ENCODE measurements around the gene TSPAN10. TPM values are rescaled to one million over a fixed set of nuclear protein-coding genes. Genes with fewer than 3 reads are reported as not detected.

The TSPAN10 gene
- polyA plus RNA-seq, 2 donors = 0.56 to 1.7 TPM

DNA sequence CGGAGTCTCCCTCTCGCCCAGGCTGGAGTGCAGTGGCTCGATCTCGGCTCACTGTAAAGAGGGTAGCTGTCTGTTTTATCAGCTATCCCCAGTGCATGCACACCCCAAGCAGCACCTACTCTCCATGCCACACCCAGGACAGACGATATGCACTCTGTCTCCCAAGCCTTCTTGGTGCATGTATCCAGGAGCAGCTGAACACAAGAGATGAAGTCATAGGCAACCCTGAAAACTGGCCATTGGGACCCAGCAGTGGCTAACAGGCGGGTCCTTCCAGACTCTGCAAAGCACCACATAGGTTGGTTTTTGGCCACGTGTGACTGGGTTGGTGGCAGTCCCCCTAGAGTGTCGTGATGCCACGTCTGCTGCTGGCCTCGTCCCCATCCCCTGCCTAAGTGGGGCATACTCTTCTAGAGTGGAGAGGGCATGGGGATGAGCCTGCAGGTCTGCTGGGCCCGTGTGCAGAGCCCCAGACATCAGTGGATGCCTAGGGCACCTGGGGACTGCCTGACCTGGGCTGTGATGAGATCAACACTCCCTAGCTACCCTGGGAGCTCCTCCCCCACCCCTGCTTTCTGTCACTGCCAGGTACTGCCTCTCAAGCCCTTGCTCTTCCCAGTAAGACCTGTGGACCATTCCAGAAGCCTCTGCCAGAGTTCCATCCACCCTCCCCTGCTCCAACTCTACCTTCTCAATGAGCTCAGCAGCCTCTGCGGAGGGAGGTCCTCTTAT is 10.0 kb downstream of the TSPAN10 start:
- Histone ChIP-seq H3K27ac (ENCODE audit: low read depth in 2 of 2, low read length in 1 of 2) (no peak overlapping the region), H3K4me3 (ENCODE audit: low read depth in 1 of 2, low read length in 2 of 2) (no peak overlapping the region), H3K4me1 (ENCODE audit: control insufficient read depth in 2 of 2, insufficient read depth in 2 of 2, low read length in 1 of 2) (peaks cover 4 to 7% of the 10 kb centered on the region in 2 donors), H3K9me3 (ENCODE audit: control insufficient read depth in 2 of 2, insufficient read depth in 1 of 2, low read depth in 1 of 2, low read length in 1 of 2) (peaks cover 0 to 10% of the 10 kb centered on the region in 2 donors), H3K36me3 (ENCODE audit: control insufficient read depth in 2 of 2, insufficient read depth in 2 of 2, low read length in 1 of 2) (no peaks in the 10 kb centered on the region), H3K27me3 (ENCODE audit: control insufficient read depth in 1 of 2, insufficient read depth in 2 of 2, low read length in 2 of 2) (peaks cover 0 to 12% of the 10 kb centered on the region in 2 donors)
- WGBS, 2 donors = 66 to 71% methylated on average over 12 of the region's 12 CpGs

DNA sequence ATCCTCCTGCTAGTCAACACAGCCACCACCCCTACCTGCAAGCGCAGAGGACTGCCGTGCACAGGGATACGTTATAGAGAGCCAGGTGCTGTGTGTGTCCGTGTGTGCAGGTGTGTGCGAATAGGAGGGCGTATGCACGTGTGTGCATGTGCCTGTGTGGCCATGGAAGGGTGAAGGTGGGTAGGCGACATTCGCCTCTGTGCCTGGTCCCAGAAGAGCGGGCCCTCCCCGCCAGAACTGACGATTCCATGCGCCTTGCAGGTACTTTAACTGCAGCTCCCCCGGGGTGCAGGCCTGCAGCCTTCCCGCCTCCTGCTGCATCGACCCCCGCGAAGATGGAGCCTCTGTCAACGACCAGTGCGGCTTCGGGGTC is 10.6 kb downstream of the TSPAN10 start:
- WGBS, 2 donors = 27 to 34% methylated on average over 21 of the region's 21 CpGs
- H3K27ac ChIP-seq (ENCODE audit: low read depth in 2 of 2, low read length in 1 of 2) = no peak overlapping the region
- peaks cover 3 to 4% of the 10 kb centered on the region in 2 donors for H3K4me1 ChIP-seq (ENCODE audit: control insufficient read depth in 2 of 2, insufficient read depth in 2 of 2, low read length in 1 of 2)
- H3K4me3 ChIP-seq (ENCODE audit: low read depth in 1 of 2, low read length in 2 of 2) = no peak overlapping the region
- peaks cover 0 to 12% of the 10 kb centered on the region in 2 donors for H3K27me3 ChIP-seq (ENCODE audit: control insufficient read depth in 1 of 2, insufficient read depth in 2 of 2, low read length in 2 of 2)
- peaks cover 0 to 10% of the 10 kb centered on the region in 2 donors for H3K9me3 ChIP-seq (ENCODE audit: control insufficient read depth in 2 of 2, insufficient read depth in 1 of 2, low read depth in 1 of 2, low read length in 1 of 2)
- no peaks in the 10 kb centered on the region for H3K36me3 ChIP-seq (ENCODE audit: control insufficient read depth in 2 of 2, insufficient read depth in 2 of 2, low read length in 1 of 2)

DNA sequence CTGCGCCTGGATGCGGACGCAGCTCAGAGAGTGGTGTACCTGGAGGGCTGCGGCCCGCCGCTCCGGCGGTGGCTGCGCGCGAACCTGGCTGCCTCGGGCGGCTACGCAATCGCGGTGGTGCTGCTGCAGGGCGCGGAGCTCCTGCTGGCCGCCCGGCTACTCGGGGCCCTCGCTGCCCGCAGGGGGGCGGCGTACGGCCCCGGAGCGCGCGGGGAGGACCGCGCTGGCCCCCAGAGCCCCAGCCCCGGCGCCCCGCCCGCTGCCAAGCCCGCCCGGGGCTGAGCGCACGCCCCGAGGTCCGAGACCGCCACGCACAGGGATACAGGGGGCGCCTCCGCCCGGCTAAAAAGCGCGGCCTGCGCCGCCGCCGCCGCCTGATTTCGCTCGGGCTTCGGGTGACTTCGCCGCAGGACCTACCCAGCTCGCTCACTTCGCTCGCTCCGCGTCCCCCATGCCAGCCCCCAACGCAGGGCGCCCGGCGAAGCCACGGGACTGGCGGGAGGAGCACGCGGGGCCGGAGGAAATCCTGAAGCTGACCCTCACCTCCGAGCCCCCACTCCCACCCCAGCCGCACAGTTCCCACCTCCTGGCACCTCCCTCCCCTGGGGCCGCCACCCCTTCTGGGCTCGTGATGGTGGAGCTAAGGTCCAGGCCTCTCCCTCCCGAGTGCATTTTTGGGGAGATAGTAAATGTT is 11.2 kb downstream of the TSPAN10 start:
- WGBS, 2 donors = 11 to 12% methylated on average over 66 to 78 of the region's 78 CpGs
- Histone ChIP-seq H3K9me3 (ENCODE audit: control insufficient read depth in 2 of 2, insufficient read depth in 1 of 2, low read depth in 1 of 2, low read length in 1 of 2) (peaks cover 0 to 10% of the 10 kb centered on the region in 2 donors), H3K27me3 (ENCODE audit: control insufficient read depth in 1 of 2, insufficient read depth in 2 of 2, low read length in 2 of 2) (peaks cover 0 to 12% of the 10 kb centered on the region in 2 donors), H3K4me1 (ENCODE audit: control insufficient read depth in 2 of 2, insufficient read depth in 2 of 2, low read length in 1 of 2) (peaks cover 3 to 4% of the 10 kb centered on the region in 2 donors), H3K4me3 (ENCODE audit: low read depth in 1 of 2, low read length in 2 of 2) (no peak overlapping the region), H3K27ac (ENCODE audit: low read depth in 2 of 2, low read length in 1 of 2) (no peak overlapping the region), H3K36me3 (ENCODE audit: control insufficient read depth in 2 of 2, insufficient read depth in 2 of 2, low read length in 1 of 2) (no peaks in the 10 kb centered on the region)

DNA sequence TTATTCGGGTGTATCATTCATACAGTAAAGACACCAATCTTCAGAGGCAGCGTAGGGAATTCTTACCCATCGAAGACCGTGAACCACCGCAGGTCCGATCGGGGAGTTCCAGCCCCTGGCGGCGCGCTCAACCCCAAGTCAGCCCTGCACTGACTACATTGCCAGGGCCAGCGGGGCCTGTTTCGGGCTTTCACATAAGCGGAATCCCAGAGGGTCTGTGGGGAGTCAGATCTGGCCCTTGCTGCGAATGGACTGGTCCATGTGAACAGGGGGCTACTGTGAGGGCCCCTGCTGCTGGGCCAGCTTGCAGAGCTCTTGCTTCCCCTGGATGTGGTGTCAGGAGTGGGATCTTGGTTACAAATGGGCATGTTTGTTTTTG is 11.7 kb downstream of the TSPAN10 start:
- 64 to 72% methylated on average over 14 of the region's 14 CpGs for WGBS, 2 donors
- Histone ChIP-seq H3K4me1 (ENCODE audit: control insufficient read depth in 2 of 2, insufficient read depth in 2 of 2, low read length in 1 of 2) (peaks cover 3 to 4% of the 10 kb centered on the region in 2 donors), H3K9me3 (ENCODE audit: control insufficient read depth in 2 of 2, insufficient read depth in 1 of 2, low read depth in 1 of 2, low read length in 1 of 2) (peaks cover 0 to 10% of the 10 kb centered on the region in 2 donors), H3K27ac (ENCODE audit: low read depth in 2 of 2, low read length in 1 of 2) (no peak overlapping the region), H3K4me3 (ENCODE audit: low read depth in 1 of 2, low read length in 2 of 2) (no peak overlapping the region), H3K27me3 (ENCODE audit: control insufficient read depth in 1 of 2, insufficient read depth in 2 of 2, low read length in 2 of 2) (peaks cover 0 to 12% of the 10 kb centered on the region in 2 donors), H3K36me3 (ENCODE audit: control insufficient read depth in 2 of 2, insufficient read depth in 2 of 2, low read length in 1 of 2) (no peaks in the 10 kb centered on the region)

DNA sequence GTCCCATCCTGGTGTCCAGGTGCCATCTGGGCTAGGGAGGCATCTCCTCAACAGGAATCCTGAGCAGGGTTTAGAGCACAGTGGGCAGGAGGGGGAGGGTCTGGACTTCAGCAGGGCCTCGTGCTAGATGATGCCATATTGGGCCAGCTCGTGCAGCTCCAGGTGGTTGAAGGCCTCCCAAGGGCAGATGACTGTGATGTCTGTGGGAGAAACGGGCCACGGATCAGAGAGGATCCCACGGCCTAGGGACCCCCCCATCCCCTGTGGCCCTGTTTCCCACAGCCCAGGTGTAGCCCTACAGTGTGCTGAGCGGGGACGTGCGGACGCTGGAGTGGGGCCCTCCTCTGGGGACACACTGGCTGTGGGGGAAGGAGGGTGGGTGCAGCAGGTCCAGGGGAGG is 14.0 kb downstream of the TSPAN10 start:
- Histone ChIP-seq H3K27ac (ENCODE audit: low read depth in 2 of 2, low read length in 1 of 2) (no peak overlapping the region), H3K4me1 (ENCODE audit: control insufficient read depth in 2 of 2, insufficient read depth in 2 of 2, low read length in 1 of 2) (peaks cover 3 to 4% of the 10 kb centered on the region in 2 donors), H3K9me3 (ENCODE audit: control insufficient read depth in 2 of 2, insufficient read depth in 1 of 2, low read depth in 1 of 2, low read length in 1 of 2) (peaks cover 0 to 10% of the 10 kb centered on the region in 2 donors), H3K4me3 (ENCODE audit: low read depth in 1 of 2, low read length in 2 of 2) (no peak overlapping the region), H3K27me3 (ENCODE audit: control insufficient read depth in 1 of 2, insufficient read depth in 2 of 2, low read length in 2 of 2) (peaks cover 0 to 15% of the 10 kb centered on the region in 2 donors), H3K36me3 (ENCODE audit: control insufficient read depth in 2 of 2, insufficient read depth in 2 of 2, low read length in 1 of 2) (no peaks in the 10 kb centered on the region)
- 67 to 72% methylated on average over 9 of the region's 9 CpGs for WGBS, 2 donors

DNA sequence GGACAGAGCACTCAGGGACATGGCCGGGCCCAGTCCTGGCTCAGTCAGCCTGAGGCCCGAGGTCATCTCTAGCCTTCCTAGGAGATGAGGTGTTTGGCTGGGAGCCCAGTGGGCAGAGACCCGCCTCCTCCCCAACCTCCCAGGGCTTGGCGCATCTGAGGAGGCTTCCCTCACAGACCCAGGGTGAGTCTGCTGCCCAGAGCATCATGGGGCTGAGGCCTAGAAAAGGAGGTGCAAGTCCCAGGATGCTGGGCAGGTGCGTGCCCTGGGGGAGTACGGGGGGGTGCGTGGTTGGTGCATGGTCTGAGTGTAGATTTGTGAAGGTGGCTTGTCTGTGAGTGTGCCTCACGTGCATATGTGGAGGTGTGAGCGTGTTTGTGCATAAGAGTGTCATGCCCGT is 14.7 kb downstream of the TSPAN10 start:
- Histone ChIP-seq H3K4me1 (ENCODE audit: control insufficient read depth in 2 of 2, insufficient read depth in 2 of 2, low read length in 1 of 2) (peaks cover 3 to 4% of the 10 kb centered on the region in 2 donors), H3K9me3 (ENCODE audit: control insufficient read depth in 2 of 2, insufficient read depth in 1 of 2, low read depth in 1 of 2, low read length in 1 of 2) (peaks cover 0 to 10% of the 10 kb centered on the region in 2 donors), H3K27me3 (ENCODE audit: control insufficient read depth in 1 of 2, insufficient read depth in 2 of 2, low read length in 2 of 2) (peaks cover 0 to 15% of the 10 kb centered on the region in 2 donors), H3K4me3 (ENCODE audit: low read depth in 1 of 2, low read length in 2 of 2) (no peak overlapping the region), H3K27ac (ENCODE audit: low read depth in 2 of 2, low read length in 1 of 2) (no peak overlapping the region), H3K36me3 (ENCODE audit: control insufficient read depth in 2 of 2, insufficient read depth in 2 of 2, low read length in 1 of 2) (no peaks in the 10 kb centered on the region)
- WGBS, 2 donors = 69 to 72% methylated on average over 10 of the region's 10 CpGs

DNA sequence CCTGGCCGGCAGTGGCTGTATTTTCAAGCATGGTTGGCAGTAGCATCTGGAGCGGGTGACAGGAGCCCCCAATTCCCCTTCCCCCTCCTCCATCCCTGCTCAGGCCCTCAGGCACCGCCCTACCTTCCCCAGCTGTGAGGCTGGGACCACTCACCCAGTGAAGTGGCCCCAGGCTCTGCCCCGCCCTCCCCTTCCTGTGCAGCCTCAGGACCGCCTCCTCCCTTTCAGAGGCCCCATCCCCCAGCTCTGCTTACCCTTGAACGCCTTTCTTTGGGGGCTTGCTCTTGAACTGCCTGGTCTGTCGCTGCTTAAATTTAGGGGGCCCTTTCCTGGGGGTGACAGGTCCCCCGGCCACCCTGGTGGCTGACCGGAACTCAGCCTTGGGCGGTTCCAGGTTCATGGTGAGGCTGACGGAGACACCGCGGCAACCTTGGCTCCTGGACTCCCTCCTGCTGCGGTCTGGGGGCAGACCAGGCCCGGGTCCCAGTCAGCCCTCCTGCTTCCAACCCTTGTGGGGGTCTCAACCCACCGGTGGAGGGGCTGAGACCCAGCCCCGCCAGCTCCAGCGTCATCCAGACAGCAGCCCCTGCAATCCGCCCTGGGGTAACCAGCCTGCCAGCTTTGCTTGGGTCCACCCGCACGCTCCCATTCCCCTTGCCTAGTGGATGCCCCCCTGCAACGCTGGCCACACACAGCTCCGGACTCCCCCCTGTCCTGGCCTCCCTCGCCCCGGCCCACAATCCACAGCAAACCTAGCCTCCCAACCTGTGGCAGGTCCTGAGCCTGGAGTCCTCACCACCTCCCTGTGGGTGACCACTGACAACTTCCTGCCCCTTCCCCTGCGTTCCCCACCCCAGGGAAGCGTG is 16.1 kb downstream of the TSPAN10 start:
- Histone ChIP-seq H3K4me1 (ENCODE audit: control insufficient read depth in 2 of 2, insufficient read depth in 2 of 2, low read length in 1 of 2) (peaks cover 0 to under 1% of the 10 kb centered on the region in 2 donors), H3K27ac (ENCODE audit: low read depth in 2 of 2, low read length in 1 of 2) (no peak overlapping the region), H3K36me3 (ENCODE audit: control insufficient read depth in 2 of 2, insufficient read depth in 2 of 2, low read length in 1 of 2) (no peaks in the 10 kb centered on the region), H3K27me3 (ENCODE audit: control insufficient read depth in 1 of 2, insufficient read depth in 2 of 2, low read length in 2 of 2) (peaks cover 0 to 10% of the 10 kb centered on the region in 2 donors), H3K4me3 (ENCODE audit: low read depth in 1 of 2, low read length in 2 of 2) (no peak overlapping the region), H3K9me3 (ENCODE audit: control insufficient read depth in 2 of 2, insufficient read depth in 1 of 2, low read depth in 1 of 2, low read length in 1 of 2) (peaks cover 0 to 7% of the 10 kb centered on the region in 2 donors)
- 28 to 38% methylated on average over 27 of the region's 27 CpGs for WGBS, 2 donors

DNA sequence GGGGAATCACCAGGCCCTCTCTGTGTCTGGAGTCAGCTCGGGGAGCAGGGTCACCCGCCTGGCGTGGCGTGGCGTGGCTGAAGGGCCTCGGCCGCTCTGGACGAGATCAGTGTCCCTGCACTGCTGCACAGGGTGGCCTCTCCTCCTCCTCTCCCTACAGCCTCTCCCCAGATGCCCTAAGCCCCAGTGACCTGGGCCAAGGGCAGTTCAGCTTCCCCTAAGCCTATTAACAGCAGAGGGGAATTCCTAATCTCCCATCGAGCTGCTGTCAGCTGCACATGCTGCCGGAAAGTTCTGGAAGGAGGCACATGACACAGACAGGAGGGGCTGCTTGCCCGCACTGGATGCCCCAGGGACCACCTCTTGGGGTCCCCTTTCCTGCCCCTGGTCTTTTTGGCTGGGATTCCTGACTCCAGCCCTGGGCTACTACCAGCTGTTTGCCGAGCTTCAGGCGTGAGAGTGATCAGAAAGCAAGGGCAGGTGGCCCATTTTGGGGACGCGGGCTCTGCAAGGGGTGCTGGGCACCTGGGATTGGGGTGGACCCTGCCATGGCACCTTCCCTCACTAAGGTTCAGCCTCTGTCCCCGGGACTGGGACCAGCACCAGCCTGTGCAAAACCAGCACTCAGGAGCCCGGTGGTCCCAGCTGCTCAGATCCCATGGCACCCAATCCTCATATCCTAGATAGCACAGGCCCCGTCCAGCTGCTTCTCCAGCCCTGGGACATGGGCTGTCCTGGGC is 18.6 kb downstream of the TSPAN10 start:
- Histone ChIP-seq H3K9me3 (ENCODE audit: control insufficient read depth in 2 of 2, insufficient read depth in 1 of 2, low read depth in 1 of 2, low read length in 1 of 2) (no peaks in the 10 kb centered on the region), H3K27ac (ENCODE audit: low read depth in 2 of 2, low read length in 1 of 2) (no peak overlapping the region), H3K27me3 (ENCODE audit: control insufficient read depth in 1 of 2, insufficient read depth in 2 of 2, low read length in 2 of 2) (peaks cover 0 to 2% of the 10 kb centered on the region in 2 donors), H3K36me3 (ENCODE audit: control insufficient read depth in 2 of 2, insufficient read depth in 2 of 2, low read length in 1 of 2) (no peaks in the 10 kb centered on the region), H3K4me3 (ENCODE audit: low read depth in 1 of 2, low read length in 2 of 2) (no peak overlapping the region), H3K4me1 (ENCODE audit: control insufficient read depth in 2 of 2, insufficient read depth in 2 of 2, low read length in 1 of 2) (no peaks in the 10 kb centered on the region)
- WGBS, 2 donors = 71 to 77% methylated on average over 16 to 18 of the region's 18 CpGs
